Activated gamma-delta T cell treated with anti-CD3 and anti-CD28 coated beads, Interleukin-2, amount 50 U/mL, for 16 hours (primary cell): Measurements from ENCODE around the gene MYO1D.

ENCODE experiments used
- DNase-seq: peaks from one replicate; pipeline ENCODE4 v3.0.0-alpha.2; 2020; ENCODE audit warnings: low read depth

MYO1D gene

GRCh38 chr17:32819035-32819434 is 57.9 kb downstream of the MYO1D start:
- no peak for DNase-seq

DNA sequence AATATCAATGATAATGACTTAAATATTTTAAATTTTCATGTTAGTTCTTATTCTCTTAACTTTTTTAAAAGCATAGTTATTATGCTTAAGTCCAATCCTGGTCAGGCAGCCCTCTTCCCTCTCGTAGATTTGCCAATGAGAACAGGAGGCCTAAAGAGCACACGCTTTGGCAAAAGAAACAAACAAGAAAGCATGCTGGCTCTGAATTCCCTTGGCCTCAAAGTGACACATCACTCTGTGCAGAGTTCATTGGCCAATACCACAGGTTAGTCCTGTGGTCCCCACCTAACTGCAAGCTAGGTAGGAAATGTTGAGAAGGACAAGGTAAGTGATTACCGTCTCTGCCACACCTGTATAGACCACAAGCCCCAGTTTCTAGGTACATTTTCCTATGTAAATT is 61.5 kb downstream of the MYO1D start:
- DNase-seq, result no peak

DNA sequence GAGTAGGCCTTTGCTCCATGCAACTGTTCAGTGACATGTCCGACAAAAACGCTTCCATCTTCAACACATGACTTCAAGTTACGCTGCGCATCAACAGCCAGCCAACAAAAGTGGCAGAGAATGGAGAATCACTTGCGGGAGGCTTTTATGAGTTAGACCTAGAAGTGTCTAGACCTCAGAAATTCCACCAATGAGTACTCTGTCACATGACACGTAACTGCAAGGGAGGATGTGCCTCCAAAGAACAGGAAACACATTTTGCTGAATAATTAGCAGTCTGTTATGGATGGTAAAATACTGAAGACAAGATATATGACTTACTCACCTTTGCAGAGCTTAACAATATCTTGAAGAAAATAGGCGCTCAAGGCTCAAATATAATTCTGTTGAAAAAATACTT is 62.1 kb downstream of the MYO1D start:
- DNase-seq, result no peak

DNA sequence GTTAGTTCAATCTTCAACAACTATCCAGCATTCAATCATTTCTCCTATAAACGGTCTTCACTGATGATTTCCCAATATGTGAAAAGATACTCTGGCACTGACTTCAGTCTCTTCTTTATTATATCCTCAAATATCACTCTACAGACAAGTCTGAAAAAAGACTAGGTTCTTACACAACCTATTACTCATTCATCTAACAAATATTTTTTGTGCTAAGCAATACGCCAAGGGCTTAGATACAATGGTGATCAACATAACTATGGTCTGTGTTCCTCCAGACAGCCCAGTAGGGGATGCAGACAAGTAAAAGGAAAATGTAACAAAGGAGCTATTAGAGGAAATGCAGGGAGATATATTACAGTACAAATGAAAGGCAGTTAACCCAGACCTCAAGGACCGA is 63.9 kb downstream of the MYO1D start:
- no peak for DNase-seq

GRCh38 chr17:32810690-32811089 is 66.2 kb downstream of the MYO1D start:
- DNase-seq, result no peak

GRCh38 chr17:32807577-32807976 is 69.3 kb downstream of the MYO1D start:
- no peak for DNase-seq

DNA sequence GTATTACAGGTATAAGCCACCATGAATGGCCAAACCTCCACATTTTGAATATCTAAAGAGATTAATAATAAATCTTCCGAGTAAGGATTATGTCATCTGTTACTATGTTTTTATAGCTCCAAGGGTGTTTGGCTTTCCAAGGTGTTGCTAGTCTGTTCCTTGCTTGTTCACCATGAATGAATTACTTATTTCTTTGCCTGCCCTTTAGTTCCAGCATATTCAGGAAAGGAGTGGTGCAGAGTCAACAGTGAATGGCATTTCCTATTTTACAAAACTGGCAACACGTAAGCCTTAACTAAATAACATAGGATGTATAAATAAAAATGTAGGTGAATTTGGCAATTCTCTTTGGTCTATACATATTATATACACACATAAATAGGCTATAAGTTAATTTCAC is 70.3 kb downstream of the MYO1D start:
- DNase-seq, result no peak

DNA sequence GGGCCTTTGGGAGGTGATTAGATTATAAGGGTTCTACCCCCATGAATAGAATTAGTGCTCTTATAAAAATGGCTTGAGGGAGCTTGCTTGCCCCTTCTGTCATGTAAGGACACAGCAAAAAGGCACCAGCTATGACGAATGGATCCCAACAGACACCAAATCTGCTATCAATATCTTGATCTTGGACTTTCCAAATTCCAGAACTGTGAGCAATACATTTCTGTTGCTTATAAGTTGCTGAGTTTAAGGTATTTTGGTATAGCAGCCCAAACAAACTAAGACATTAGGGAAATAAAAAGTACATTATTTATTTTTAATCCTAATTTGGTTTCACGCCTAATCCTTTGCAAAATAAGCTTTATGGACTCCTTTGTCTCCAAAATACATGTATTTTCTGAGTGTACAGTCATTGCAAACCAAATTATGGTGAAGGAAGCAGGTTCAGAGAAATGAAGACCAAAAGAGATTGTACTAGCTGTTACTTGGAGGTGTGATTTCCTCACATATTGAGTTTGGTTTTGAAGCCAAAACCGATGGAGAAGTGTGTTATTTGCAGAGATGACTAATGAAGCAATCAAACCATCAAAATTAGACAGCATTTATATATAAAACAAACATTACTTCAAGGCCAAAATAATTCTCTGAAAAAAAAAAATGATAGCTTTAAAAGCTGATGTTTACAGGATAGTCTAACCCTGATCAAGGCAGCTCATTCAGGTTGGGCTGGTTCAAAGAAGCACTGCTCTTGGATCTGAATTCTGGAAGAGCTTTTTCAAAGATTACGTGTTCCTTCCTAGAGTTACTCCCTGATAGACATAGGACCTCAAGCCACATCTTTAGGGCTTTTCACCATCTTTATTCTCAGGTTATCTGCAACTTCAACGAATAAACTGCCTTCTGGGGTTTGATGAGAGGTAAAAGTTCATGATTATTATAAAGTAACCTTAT is 71.6 kb downstream of the MYO1D start:
- DNase-seq, result no peak

DNA sequence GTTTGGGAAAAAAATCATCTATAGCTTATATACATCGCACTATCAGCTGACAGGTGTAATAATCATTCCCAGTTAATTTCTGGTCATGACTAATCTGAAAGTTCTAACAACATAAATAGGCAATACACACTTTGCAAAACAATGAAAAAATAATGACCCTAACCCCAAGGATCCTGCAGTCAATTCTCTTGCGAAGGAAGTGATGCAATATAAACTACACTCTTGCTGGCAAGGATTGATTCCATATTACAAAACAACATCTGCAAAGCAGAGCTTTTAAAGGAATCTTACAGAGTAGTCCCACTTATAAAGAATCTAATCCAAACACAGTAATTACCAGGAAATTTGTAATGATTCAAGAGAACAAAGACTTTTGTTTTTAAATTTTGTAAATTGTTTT is 73.4 kb downstream of the MYO1D start:
- no peak for DNase-seq

GRCh38 chr17:32802306-32802705 is 74.6 kb downstream of the MYO1D start:
- no peak for DNase-seq

GRCh38 chr17:32801641-32802040 is 75.3 kb downstream of the MYO1D start:
- DNase-seq, result no peak

- no peak for DNase-seq
These were observed 75.7 kb downstream of the MYO1D start for GRCh38 chr17:32801193-32801592.

GRCh38 chr17:32798938-32799337 is 78.0 kb downstream of the MYO1D start:
- DNase-seq, result no peak

GRCh38 chr17:32795339-32795979 is 81.5 kb downstream of the MYO1D start:
- DNase-seq, result no peak

DNA sequence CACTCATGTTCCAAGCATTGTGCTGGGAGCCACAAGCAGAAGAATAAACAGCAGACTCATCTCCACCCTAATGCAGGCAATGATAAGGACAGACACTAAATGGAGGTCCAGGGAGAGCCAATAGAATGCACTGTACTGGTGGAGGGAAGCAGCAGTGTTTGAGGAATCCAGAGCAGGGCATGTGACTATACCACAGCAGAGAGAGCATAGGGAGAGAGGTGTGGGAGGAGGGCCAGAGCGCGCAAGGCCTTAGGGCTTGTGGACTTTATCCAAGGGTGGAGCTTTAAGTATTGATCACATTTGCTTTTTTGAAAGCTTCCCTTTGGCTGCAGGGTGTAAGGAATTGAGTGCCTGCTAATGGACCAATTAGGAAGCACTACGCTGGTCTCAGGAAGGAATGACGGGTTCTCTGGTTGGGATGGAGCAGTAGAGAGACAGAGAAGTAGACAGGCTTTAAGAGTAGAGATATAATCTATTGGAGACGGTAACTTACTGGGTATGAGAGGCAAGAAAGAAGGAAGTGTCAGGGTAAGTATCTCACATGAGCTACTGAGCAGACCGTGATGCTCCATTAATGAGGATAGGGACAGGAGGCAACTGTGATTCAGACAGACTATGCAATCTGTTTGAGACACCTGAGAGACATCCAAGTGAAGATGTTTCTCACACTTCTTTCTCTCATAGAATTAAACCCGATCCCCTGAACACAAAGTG is 82.2 kb downstream of the MYO1D start:
- DNase-seq, result no peak

DNA sequence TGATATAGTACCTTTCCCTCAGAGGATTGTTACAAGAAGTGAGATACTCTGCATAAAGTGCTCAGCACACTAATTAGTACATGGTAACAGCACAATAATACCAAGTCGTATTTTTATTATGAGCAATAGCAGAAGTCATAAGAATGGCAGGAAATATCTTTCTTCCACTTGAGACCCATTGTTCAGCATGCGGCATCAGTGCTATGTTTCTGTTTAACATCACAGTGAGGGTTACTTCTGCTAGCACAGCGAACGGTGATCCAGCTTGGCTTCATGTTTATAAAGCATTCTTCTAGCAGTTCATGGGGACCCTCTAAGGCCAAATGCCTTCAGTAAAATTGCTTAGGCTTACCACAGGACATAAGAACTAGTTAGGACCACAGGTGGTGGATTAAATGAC is 83.1 kb downstream of the MYO1D start:
- DNase-seq, result no peak

GRCh38 chr17:32792207-32792606 is 84.7 kb downstream of the MYO1D start:
- DNase-seq, result no peak

- no peak for DNase-seq
These were observed 90.8 kb downstream of the MYO1D start for GRCh38 chr17:32786169-32786568.

- no peak for DNase-seq
These were observed 92.8 kb downstream of the MYO1D start for GRCh38 chr17:32784113-32784512.

DNA sequence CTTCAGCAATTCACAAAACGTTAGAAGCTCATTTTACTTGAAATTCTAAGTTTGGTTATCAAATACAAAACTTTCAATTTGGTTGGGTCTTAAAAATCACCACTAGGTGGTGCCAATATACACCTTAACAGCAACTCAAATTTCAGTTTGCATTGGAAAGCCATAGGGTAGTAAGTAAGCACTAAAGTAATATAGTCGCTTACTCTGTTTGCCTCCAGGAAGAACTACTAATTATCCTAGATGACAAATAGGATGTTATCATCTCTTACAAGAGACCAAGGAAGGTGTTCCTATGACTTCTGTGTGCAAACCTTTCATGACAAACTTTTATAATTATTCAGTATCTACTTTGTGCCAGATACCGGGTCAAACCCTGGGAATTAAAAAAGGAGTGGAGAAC is 93.3 kb downstream of the MYO1D start:
- no peak for DNase-seq

DNA sequence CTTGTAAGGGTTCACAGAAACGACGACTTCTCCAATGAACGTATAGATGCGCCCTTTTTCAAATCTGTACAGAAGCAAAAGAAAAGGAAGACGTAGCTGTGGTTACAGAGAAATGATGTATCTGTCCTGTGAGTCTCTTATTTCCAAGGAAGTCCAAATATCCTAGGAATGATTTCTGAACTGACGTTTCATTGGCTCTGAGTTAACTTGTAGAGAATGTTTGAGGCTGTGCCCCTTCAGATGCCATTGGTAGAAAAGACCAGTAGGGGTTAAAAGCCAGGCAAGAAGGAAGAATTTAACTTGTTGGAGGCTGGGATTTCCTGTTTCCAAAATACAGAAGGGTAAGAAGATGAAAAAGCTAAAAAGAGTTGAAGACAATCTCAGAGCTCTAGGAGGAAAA is 96.2 kb downstream of the MYO1D start:
- no peak for DNase-seq

GRCh38 chr17:32777922-32778321 is 99.0 kb downstream of the MYO1D start:
- DNase-seq, result no peak

DNA sequence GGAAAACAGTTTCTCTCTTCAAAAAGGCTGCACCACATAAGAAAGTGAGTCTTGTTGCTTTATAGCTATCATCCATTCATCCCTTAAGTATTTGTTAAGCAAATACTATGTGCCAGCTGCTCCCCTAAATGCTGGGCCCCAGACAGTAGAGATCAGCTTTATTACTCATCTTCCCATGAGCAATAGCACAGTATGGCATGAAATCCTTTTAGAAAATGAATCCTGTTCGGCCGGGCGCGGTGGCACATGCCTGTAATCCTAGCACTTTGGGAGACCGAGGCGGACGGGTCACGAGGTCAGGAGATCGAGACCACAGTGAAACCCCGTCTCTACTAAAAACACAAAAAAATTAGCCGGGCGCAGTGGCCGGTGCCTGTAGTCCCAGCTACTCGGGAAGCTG is 99.5 kb downstream of the MYO1D start:
- DNase-seq, result no peak
